GM23338 (cell line): ENCODE data around the gene VPS41. TPM values are rescaled to one million over a fixed set of nuclear protein-coding genes. Genes with fewer than 3 reads are reported as not detected.

ENCODE experiments used
- ATAC-seq: fragments of 200-7000 bp; cut with Tn5 transposase; 3 replicates; pipeline ENCODE4 v1.9.1; 2020
- DNase-seq: peaks from one replicate; pipeline ENCODE4 v3.0.0-alpha.2; 2015; ENCODE audit warnings: low spot score
- H2AFZ ChIP-seq: fragments of 200-600 bp; sonication (generic); 2 replicates; pipeline ENCODE4 v1.8.0; 2016; ENCODE audit warnings: antibody characterized with exemption, mild to moderate bottlenecking, moderate library complexity
- H3F3A ChIP-seq: fragments of 200-600 bp; sonication (generic); replicated peaks from 2 replicates; pipeline ENCODE4 v1.8.0; 2017; ENCODE audit warnings: antibody characterized with exemption, mixed run types, low read depth
- H3K27ac ChIP-seq: fragments of 200-600 bp; sonication (generic); 2 replicates; pipeline ENCODE4 v1.6.1; 2016; ENCODE audit warnings: low read depth
- H3K27me3 ChIP-seq: fragments of 200-600 bp; sonication (generic); 2 replicates; pipeline ENCODE4 v1.8.0; 2016; ENCODE audit warnings: mild to moderate bottlenecking, mixed run types, moderate library complexity; ENCODE audit not compliant: insufficient read depth
- H3K36me3 ChIP-seq: fragments of 200-600 bp; sonication (generic); 2 replicates; pipeline ENCODE4 v1.8.0; 2016; ENCODE audit warnings: mild to moderate bottlenecking; ENCODE audit not compliant: insufficient read depth
- H3K4me1 ChIP-seq: fragments of 200-600 bp; sonication (generic); 2 replicates; pipeline ENCODE4 v1.8.0; 2016; ENCODE audit warnings: mild to moderate bottlenecking, moderate library complexity; ENCODE audit not compliant: insufficient read depth
- H3K4me2 ChIP-seq: fragments of 200-600 bp; sonication (generic); 2 replicates; pipeline ENCODE4 v1.7.1; 2017; ENCODE audit warnings: mixed run types
- H3K4me3 ChIP-seq: fragments of 200-600 bp; sonication (generic); 2 replicates; pipeline ENCODE4 v1.6.1; 2016; ENCODE audit warnings: mixed run types
- H3K79me2 ChIP-seq: fragments of 200-600 bp; sonication (generic); replicated peaks from 2 replicates; pipeline ENCODE4 v1.8.0; 2017; ENCODE audit warnings: mild to moderate bottlenecking; ENCODE audit not compliant: insufficient read depth
- H3K9me2 ChIP-seq: fragments of 200-600 bp; sonication (generic); 2 replicates; pipeline ENCODE4 v1.8.0; 2017; ENCODE audit not compliant: insufficient read depth
- H4K20me1 ChIP-seq: fragments of 200-600 bp; sonication (generic); replicated peaks from 2 replicates; pipeline ENCODE4 v1.8.0; 2017; ENCODE audit warnings: mild to moderate bottlenecking; ENCODE audit not compliant: insufficient read depth
- H3K27ac Mint-ChIP-seq: 2 replicates; pipeline ENCODE4 v1.8.0; 2020; ENCODE audit warnings: inconsistent platforms, mild to moderate bottlenecking, moderate library complexity, mixed read lengths
- H3K27me3 Mint-ChIP-seq: 3 replicates; pipeline ENCODE4 v1.8.0; 2022; ENCODE audit warnings: low read depth, mild to moderate bottlenecking, moderate library complexity, mixed read lengths, inconsistent platforms; ENCODE audit not compliant: insufficient read depth, poor library complexity
- H3K36me3 Mint-ChIP-seq: 3 replicates; pipeline ENCODE4 v1.8.0; 2021; ENCODE audit warnings: low read depth, mild to moderate bottlenecking, inconsistent platforms, moderate library complexity, mixed read lengths
- H3K4me1 Mint-ChIP-seq: 3 replicates; pipeline ENCODE4 v1.8.0; 2020; ENCODE audit warnings: mild to moderate bottlenecking, inconsistent platforms, mixed read lengths
- H3K4me3 Mint-ChIP-seq: 3 replicates; pipeline ENCODE4 v1.8.0; 2021; ENCODE audit warnings: moderate library complexity, mild to moderate bottlenecking, inconsistent platforms, mixed read lengths
- H3K9me3 Mint-ChIP-seq: 3 replicates; pipeline ENCODE4 v1.8.0; 2020; ENCODE audit warnings: moderate library complexity, mild to moderate bottlenecking, inconsistent platforms, mixed read lengths
- CREB1 ChIP-seq: fragments of 250-450 bp; sonication (Bioruptor Pico); IDR thresholded peaks from 2 replicates; pipeline ENCODE4 v1.5.0; 2020; ENCODE audit warnings: low read depth, mild to moderate bottlenecking, moderate library complexity
- EZH2 ChIP-seq: fragments of 200-600 bp; sonication (generic); IDR thresholded peaks from one replicate; pipeline ENCODE4 v1.8.0; 2017; ENCODE audit warnings: antibody characterized with exemption, mild to moderate bottlenecking, low read depth; ENCODE audit not compliant: unreplicated experiment
- EZH2phosphoT487 ChIP-seq: fragments of 200-600 bp; sonication (generic); IDR thresholded peaks from one replicate; pipeline ENCODE4 v1.8.1; 2018; ENCODE audit warnings: antibody characterized with exemption; ENCODE audit not compliant: unreplicated experiment
- JUNB ChIP-seq: IDR thresholded peaks from one replicate; pipeline ENCODE4 v1.6.1; 2016; ENCODE audit warnings: antibody characterized with exemption; ENCODE audit not compliant: unreplicated experiment
- NANOG ChIP-seq: IDR thresholded peaks from 2 replicates; pipeline ENCODE4 v1.6.1; 2016; ENCODE audit warnings: antibody characterized with exemption, borderline replicate concordance
- POLR2AphosphoS5 ChIP-seq: IDR thresholded peaks from 2 replicates; pipeline ENCODE4 v1.6.1; 2016; ENCODE audit warnings: antibody characterized with exemption, low read depth
- STAT1 ChIP-seq: IDR thresholded peaks from one replicate; pipeline ENCODE4 v1.6.1; 2016; ENCODE audit warnings: antibody characterized with exemption; ENCODE audit not compliant: unreplicated experiment
- ZNF114 ChIP-seq: fragments of 250-450 bp; sonication (Bioruptor Pico); IDR thresholded peaks from 2 replicates; pipeline ENCODE4 v1.5.0; 2020; ENCODE audit warnings: mild to moderate bottlenecking, moderate library complexity
- ZNF331 ChIP-seq: fragments of 250-450 bp; sonication (Bioruptor Pico); IDR thresholded peaks from 2 replicates; pipeline ENCODE4 v1.5.0; 2020; ENCODE audit warnings: low read depth, mild to moderate bottlenecking, moderate library complexity
- polyA plus RNA-seq: library from polyadenylated mRNA; unstranded; fragments of >200 nt; fragmentation: Nextera tagmentation; extraction: Ambion mirVana; gene quantifications from 2 replicates; pipeline ENCODE4 v1.2.1, GENCODE V29; 2016
- total RNA-seq: library from RNA; depleted of rRNA; stranded (reverse); fragments of >200 nt; shearing (Covaris generic); gene quantifications from 2 replicates; pipeline ENCODE4 v1.2.3, GENCODE V29; 2014
- TF ChIP-seq, protein P1 (sequence below): fragments of 250-450 bp; sonication (Bioruptor Pico); IDR thresholded peaks from 2 replicates; pipeline ENCODE4 v1.5.0; 2020; ENCODE audit warnings: mild to moderate bottlenecking, moderate library complexity
- TF ChIP-seq, protein P2 (sequence below): IDR thresholded peaks from one replicate; pipeline ENCODE4 v1.6.1; 2018; ENCODE audit warnings: antibody characterized with exemption; ENCODE audit not compliant: unreplicated experiment
- TF ChIP-seq, protein P3 (sequence below), 2 experiments: fragments of 200-600 bp in 1 of 2; sonication (generic) in 1 of 2; conservative IDR thresholded peaks; 2 replicates each; pipeline versions ENCODE4 v1.5.1 to v1.6.1; 2016 to 2017; ENCODE audit warnings: antibody characterized with exemption in 2 of 2, low read depth in 2 of 2, mild to moderate bottlenecking in 2 of 2, moderate library complexity in 1 of 2
- TF ChIP-seq, protein P4 (sequence below): IDR thresholded peaks from 2 replicates; pipeline ENCODE4 v1.6.1; 2016; ENCODE audit warnings: antibody characterized with exemption

Gene VPS41
- total and polyA plus RNA-seq, 2 experiments from 2014 or later, result 20.2 to 41.2 TPM

DNA sequence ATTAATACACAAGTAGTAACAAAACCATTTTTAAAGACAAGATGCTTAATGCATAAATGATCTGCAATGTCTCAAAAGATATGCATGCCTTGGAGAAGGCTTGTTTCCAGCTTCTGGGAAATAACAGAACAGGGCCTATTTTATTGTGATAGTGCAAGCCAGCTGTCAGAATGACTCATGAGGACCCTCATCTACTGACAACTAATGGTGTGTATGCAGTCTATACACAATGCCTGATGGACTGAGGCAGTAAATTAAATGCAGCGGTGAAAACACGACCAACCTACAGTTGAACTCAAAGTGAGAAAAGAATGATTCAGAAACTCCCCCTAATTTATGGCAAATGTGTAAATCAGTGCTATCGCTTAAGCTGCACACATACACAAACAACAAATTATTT, 46.3 kb downstream of the VPS41 start:
- Histone ChIP-seq H3K4me3 (no peak overlapping the region), H3K27ac (no peak overlapping the region), H3K36me3 (no peaks in the 10 kb centered on the region), H2AFZ (no peak overlapping the region), H3K4me2 (no peak overlapping the region), H3K27me3 (no peaks in the 10 kb centered on the region), H4K20me1 (no peaks in the 10 kb centered on the region), H3K4me1 (peaks cover 4% of the 10 kb centered on the region; the same call in 1 of the 2 replicates), H3F3A (no peaks in the 10 kb centered on the region), H3K79me2 (no peaks in the 10 kb centered on the region), H3K9me2 (no peaks in the 10 kb centered on the region)
- Mint-ChIP-seq H3K27me3 (no peaks in the 10 kb centered on the region), H3K4me3 (no peak overlapping the region), H3K36me3 (no peaks in the 10 kb centered on the region), H3K9me3 (no peaks in the 10 kb centered on the region), H3K4me1 (peaks cover 9% of the 10 kb centered on the region; the same call in 2 of the 3 replicates), H3K27ac (no peak overlapping the region)
- no peak for DNase-seq
- no peak for ATAC-seq
- TF ChIP-seq EZH2 (no peak), EZH2phosphoT487 (no peak), POLR2AphosphoS5 (no peak), ZNF114 (CRISPR knock-in tag) (no peak), NANOG (no peak), JUNB (no peak), STAT1 (no peak), ZNF331 (no peak), CREB1 (CRISPR knock-in tag) (no peak)
- TF ChIP-seq, protein P1, sequence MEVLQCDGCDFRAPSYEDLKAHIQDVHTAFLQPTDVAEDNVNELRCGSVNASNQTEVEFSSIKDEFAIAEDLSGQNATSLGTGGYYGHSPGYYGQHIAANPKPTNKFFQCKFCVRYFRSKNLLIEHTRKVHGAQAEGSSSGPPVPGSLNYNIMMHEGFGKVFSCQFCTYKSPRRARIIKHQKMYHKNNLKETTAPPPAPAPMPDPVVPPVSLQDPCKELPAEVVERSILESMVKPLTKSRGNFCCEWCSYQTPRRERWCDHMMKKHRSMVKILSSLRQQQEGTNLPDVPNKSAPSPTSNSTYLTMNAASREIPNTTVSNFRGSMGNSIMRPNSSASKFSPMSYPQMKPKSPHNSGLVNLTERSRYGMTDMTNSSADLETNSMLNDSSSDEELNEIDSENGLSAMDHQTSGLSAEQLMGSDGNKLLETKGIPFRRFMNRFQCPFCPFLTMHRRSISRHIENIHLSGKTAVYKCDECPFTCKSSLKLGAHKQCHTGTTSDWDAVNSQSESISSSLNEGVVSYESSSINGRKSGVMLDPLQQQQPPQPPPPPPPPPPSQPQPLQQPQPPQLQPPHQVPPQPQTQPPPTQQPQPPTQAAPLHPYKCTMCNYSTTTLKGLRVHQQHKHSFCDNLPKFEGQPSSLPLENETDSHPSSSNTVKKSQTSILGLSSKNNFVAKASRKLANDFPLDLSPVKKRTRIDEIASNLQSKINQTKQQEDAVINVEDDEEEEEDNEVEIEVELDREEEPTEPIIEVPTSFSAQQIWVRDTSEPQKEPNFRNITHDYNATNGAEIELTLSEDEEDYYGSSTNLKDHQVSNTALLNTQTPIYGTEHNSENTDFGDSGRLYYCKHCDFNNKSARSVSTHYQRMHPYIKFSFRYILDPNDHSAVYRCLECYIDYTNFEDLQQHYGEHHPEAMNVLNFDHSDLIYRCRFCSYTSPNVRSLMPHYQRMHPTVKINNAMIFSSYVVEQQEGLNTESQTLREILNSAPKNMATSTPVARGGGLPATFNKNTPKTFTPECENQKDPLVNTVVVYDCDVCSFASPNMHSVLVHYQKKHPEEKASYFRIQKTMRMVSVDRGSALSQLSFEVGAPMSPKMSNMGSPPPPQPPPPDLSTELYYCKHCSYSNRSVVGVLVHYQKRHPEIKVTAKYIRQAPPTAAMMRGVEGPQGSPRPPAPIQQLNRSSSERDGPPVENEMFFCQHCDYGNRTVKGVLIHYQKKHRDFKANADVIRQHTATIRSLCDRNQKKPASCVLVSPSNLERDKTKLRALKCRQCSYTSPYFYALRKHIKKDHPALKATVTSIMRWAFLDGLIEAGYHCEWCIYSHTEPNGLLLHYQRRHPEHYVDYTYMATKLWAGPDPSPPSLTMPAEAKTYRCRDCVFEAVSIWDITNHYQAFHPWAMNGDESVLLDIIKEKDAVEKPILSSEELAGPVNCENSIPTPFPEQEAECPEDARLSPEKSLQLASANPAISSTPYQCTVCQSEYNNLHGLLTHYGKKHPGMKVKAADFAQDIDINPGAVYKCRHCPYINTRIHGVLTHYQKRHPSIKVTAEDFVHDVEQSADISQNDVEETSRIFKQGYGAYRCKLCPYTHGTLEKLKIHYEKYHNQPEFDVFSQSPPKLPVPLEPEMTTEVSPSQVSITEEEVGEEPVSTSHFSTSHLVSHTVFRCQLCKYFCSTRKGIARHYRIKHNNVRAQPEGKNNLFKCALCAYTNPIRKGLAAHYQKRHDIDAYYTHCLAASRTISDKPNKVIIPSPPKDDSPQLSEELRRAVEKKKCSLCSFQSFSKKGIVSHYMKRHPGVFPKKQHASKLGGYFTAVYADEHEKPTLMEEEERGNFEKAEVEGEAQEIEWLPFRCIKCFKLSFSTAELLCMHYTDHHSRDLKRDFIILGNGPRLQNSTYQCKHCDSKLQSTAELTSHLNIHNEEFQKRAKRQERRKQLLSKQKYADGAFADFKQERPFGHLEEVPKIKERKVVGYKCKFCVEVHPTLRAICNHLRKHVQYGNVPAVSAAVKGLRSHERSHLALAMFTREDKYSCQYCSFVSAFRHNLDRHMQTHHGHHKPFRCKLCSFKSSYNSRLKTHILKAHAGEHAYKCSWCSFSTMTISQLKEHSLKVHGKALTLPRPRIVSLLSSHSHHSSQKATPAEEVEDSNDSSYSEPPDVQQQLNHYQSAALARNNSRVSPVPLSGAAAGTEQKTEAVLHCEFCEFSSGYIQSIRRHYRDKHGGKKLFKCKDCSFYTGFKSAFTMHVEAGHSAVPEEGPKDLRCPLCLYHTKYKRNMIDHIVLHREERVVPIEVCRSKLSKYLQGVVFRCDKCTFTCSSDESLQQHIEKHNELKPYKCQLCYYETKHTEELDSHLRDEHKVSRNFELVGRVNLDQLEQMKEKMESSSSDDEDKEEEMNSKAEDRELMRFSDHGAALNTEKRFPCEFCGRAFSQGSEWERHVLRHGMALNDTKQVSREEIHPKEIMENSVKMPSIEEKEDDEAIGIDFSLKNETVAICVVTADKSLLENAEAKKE (CRISPR knock-in tag), result no peak
- TF ChIP-seq, protein P2, sequence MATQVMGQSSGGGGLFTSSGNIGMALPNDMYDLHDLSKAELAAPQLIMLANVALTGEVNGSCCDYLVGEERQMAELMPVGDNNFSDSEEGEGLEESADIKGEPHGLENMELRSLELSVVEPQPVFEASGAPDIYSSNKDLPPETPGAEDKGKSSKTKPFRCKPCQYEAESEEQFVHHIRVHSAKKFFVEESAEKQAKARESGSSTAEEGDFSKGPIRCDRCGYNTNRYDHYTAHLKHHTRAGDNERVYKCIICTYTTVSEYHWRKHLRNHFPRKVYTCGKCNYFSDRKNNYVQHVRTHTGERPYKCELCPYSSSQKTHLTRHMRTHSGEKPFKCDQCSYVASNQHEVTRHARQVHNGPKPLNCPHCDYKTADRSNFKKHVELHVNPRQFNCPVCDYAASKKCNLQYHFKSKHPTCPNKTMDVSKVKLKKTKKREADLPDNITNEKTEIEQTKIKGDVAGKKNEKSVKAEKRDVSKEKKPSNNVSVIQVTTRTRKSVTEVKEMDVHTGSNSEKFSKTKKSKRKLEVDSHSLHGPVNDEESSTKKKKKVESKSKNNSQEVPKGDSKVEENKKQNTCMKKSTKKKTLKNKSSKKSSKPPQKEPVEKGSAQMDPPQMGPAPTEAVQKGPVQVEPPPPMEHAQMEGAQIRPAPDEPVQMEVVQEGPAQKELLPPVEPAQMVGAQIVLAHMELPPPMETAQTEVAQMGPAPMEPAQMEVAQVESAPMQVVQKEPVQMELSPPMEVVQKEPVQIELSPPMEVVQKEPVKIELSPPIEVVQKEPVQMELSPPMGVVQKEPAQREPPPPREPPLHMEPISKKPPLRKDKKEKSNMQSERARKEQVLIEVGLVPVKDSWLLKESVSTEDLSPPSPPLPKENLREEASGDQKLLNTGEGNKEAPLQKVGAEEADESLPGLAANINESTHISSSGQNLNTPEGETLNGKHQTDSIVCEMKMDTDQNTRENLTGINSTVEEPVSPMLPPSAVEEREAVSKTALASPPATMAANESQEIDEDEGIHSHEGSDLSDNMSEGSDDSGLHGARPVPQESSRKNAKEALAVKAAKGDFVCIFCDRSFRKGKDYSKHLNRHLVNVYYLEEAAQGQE, result no peak
- TF ChIP-seq, protein P3, sequence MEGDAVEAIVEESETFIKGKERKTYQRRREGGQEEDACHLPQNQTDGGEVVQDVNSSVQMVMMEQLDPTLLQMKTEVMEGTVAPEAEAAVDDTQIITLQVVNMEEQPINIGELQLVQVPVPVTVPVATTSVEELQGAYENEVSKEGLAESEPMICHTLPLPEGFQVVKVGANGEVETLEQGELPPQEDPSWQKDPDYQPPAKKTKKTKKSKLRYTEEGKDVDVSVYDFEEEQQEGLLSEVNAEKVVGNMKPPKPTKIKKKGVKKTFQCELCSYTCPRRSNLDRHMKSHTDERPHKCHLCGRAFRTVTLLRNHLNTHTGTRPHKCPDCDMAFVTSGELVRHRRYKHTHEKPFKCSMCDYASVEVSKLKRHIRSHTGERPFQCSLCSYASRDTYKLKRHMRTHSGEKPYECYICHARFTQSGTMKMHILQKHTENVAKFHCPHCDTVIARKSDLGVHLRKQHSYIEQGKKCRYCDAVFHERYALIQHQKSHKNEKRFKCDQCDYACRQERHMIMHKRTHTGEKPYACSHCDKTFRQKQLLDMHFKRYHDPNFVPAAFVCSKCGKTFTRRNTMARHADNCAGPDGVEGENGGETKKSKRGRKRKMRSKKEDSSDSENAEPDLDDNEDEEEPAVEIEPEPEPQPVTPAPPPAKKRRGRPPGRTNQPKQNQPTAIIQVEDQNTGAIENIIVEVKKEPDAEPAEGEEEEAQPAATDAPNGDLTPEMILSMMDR (conservative IDR thresholded peaks at IDR 0.05; ENCODE audit: low read depth in 2 of 2), result no peak
- TF ChIP-seq, protein P4, sequence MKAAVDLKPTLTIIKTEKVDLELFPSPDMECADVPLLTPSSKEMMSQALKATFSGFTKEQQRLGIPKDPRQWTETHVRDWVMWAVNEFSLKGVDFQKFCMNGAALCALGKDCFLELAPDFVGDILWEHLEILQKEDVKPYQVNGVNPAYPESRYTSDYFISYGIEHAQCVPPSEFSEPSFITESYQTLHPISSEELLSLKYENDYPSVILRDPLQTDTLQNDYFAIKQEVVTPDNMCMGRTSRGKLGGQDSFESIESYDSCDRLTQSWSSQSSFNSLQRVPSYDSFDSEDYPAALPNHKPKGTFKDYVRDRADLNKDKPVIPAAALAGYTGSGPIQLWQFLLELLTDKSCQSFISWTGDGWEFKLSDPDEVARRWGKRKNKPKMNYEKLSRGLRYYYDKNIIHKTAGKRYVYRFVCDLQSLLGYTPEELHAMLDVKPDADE, result no peak
